Putamen (tissue), 1 donor: ENCODE measurements around the gene TGM2.

Source experiments
- DNase-seq: peaks from one replicate; pipeline ENCODE4 v3.0.0-alpha.2; 2016; ENCODE audit warnings: low spot score

Gene TGM2

DNA sequence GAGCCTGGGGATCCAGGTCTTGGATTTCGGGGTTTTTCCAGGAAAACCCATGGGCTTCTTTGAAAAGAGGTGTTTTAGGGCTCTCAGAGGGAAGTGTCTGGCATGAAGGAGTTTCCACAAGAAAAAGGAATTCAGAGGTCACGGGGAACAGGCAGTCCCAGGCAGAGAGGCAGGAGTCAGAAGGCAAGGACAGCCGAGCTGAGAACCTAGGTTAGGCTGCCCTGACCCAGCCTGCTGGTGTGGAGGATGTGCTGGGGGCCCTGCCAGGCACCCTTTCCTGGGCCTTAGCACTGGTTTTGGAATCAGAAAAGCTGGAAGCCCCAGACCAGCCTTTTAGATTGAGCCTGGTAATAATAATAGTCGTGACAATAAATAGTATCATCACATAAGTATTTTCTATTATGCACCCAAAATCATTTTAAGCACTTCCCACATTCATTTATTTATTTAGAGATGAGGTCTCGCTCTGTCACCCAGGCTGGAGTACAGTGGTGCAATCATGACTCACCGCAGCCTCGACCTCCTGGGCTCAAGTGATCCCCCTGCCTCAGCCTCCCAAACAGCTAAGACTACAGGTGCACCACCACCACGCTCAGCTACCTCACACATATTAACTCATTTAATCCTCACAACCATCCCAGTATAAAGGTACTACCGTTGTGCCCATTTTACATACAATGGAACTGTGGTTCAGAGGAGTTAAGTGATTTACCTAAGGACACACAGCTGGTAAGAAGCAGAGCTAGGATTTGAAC lies 19.9 kb downstream of the TGM2 start:
- DNase-seq = no peak

- DNase-seq = no peak
Measured at GRCh38 chr20:38144598-38144973, 20.5 kb downstream of the TGM2 start.

DNA sequence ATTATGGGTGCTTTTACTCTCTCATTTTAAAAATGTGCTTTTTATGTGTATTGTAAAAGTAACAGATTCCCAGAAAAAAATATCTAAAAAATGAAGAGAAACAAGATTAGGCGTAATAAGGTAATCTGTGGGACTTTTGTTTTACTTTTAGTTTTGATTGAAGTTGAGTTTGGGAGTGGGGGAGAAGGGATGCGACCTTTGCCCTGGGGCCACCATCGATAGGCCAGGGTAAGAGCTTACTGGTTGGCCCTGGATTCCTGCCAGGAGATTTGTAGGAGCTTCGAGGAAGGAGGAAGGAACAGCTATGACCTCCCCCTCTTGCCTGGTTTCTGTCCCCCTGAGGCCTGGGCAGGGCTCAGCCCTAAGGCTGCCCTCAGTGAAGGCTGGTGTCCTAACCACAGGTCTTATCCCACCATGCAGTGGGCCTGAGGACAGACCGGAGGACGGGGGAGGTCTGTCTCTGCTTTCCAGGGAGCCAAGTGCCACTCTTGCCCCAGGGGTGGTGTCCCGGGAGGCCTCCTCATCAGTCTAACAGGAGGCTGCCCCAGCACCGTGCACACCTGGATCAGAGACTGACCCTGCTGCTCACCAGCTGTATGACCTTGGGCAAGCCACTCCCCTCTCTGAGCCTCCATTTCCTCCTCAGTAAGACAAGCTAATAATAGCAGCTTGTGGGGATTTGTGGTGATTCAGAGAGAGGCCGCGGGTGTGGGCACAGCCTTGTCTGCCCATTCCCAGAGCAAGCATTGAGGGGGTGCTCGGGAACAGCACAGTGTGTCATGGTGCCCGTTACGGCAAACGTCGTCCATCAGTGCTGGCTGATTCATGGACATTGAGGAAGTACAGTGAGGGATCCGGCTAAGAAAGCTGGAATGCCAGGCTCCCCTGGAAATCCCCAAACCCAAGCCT lies 21.2 kb downstream of the TGM2 start:
- DNase-seq = no peak

- no peak for DNase-seq
Measured at GRCh38 chr20:38143238-38143645, 21.8 kb downstream of the TGM2 start.

DNA sequence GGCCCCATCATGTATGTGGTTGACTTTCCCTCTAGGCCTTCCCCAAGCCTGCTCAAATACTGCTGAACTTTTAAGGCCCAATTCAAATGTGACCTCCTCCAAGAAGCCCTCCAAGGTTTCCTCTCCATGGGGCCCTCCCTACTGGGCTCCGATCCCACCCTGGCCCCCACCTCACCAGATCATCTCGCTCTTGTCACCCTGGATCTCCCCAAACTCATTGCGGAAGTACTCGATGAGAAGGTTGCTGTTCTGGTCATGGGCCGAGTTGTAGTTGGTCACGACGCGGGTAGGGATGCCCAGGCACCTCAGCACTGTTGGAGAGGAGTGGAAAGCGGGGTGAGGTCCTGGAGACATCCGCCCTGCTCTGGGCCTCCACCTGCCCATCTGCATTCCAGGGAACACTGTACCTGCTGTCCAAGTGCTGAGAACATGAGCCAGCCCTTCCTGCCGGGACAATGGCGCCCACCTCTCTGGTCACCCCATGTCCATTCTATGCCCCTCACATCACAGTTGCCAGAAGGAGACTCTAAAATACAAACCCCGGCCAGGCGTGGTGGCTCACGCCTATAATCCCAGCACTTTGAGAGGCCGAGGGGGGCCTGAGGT lies 23.1 kb downstream of the TGM2 start:
- DNase-seq = no peak

- DNase-seq = no peak
Measured at GRCh38 chr20:38141204-38141888, 23.7 kb downstream of the TGM2 start.

DNA sequence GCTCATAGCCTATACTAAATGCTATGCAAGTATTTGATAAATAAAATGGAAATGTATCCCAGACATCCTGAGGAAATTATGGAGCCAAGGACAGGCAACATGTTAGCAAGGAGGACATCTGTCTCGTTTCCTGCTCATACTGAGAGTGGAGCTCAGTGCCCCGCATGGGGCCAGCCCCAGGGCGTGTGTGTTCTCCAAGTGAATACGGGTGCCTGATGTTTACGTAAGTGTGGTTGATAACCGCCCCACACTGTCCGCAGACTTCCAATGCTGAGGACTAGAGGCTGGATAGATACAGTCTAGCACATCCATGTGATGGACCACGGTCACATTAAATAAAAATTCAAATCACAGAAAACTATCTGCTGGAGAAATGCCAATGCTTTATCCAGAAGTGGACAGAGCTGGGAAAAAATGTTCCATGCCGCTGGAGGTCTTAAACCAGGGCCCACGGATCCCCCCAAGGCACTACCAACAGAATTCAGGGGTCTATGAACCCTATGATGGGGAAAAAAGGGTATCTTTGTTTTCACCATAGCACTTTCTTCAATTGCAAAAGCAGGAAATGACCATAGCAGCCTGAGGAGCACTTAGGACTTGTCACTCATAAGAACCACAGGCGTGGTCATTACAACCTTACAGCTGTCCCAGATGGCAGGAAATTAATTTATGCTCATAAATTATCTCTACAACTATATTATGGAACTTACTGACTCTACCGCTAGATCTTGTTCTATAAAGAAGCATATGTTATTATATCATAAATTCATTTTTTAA lies 24.9 kb downstream of the TGM2 start:
- no peak for DNase-seq

GRCh38 chr20:38139156-38139912 lies 25.7 kb downstream of the TGM2 start:
- no peak for DNase-seq

- DNase-seq = no peak
Measured at GRCh38 chr20:38138086-38138778, 26.8 kb downstream of the TGM2 start.

- no peak for DNase-seq
Measured at GRCh38 chr20:38137441-38138037, 27.5 kb downstream of the TGM2 start.

DNA sequence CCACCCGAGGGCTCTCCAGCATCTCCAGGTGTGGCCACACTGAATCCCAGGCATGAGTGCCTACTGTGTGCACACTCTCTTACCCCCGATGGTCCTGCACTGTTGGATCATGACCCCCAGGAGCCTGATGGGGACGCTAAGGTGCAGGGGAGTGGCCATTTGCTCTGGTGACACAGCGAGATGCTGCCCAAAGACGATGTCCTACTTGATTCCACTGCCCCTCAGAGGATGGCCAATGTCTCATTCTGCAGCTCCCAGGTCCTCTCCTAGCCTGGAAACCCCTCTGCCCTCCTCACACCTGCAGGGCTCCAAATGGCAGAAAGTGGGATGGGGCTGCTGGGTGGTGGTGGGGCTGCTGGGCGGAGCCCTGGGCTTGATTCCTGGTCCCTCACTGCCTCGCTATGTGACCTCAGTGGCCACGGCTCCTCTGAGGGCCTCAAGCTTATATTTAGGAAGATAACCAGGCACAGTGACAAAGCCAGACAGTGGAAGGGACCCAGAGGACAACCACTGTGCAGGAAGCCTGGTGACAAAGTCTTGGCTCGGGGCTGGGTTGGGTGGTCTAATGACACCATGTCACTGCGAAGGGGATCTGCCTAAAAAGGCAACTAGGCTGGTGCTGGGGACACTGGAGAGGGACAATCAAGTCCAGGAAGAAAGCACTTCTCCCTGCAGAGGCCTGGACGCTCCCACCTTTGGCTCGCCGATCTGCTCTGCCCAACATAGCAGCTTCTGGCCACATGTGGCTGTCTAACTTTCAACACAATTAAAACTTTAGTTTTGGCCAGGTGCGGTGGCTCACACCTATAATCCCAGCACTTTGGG lies 28.4 kb downstream of the TGM2 start:
- DNase-seq = no peak

GRCh38 chr20:38135651-38136420 lies 29.2 kb downstream of the TGM2 start:
- DNase-seq = no peak

DNA sequence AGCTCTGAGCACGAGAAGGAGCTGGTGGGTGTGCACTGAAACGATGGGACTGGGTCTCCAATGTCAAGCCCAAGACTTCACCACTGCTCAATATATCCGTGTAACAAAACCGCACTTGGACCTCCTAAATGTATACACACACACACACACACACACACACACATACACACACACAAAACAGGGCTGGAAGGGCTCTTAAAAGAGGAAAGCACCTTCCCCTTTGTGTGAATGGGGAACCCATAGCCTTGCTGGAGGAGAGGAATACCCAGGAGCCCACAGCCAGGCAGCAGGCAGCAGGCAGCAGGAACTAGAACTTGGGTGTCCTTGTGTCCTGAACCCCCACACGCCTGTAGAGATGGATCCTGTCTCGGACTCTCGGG lies 29.8 kb downstream of the TGM2 start:
- DNase-seq = no peak

GRCh38 chr20:38134427-38135270 lies 30.4 kb downstream of the TGM2 start:
- no peak for DNase-seq

- no peak for DNase-seq
Measured at GRCh38 chr20:38133680-38134426, 31.2 kb downstream of the TGM2 start.

DNA sequence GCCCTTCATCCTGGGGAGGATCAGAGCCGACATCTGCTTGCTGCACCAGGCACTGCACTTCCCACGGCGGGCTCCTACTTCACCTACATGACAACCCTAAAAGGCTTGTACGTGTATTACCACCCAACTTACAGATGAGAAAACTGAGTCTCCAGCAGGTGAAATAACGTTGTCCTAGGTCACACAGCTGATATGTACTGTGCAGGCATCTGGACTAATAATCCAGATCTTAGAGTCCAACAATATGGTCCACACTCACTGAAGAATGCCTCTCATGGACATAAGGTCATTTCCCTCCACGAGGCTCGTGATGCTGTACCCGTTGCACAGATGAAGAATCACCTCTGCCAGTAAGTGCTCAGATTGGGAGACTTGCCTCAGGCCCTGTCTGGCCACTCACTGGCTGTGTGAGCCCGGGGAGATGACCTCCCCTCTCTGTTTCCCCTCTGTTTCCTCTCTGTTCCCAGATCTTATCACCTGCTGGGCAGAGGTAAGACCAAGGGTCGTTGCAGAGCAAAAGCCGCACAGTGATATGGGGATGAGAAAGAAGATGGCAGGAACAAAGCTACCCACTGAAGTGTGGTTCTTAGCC lies 32.1 kb downstream of the TGM2 start:
- no peak for DNase-seq
